Adipose tissue (tissue), 3 donors: Measurements from ENCODE around the gene GUCA1A. TPM values are rescaled to one million over a fixed set of nuclear protein-coding genes. Genes with fewer than 3 reads are reported as not detected.

Experiments
- H3K27ac ChIP-seq: one replicate; pipeline ENCODE4 v1.5.1; 2013; ENCODE audit warnings: low read depth, low read length
- WGBS, 3 donors: extraction: QIAGEN DNeasy Blood & Tissue Kit; methylation state at CpG; one replicate each; pipeline ENCODE4 v1.1.7; 2013; 5-methylcytosine and 5-hydroxymethylcytosine counted together
- polyA plus RNA-seq, 3 donors: library from polyadenylated mRNA; stranded (reverse); fragments of 200-250 nt; gene quantifications; one replicate each; pipeline ENCODE4 v1.2.3, GENCODE V29; 2013
- donor health status: healthy with polysubstance abuse.
- donor health status: Bipolar disorder and iron deficiency.
- donor health status: healthy.

GUCA1A gene
- polyA plus RNA-seq, 3 donors: 0.22 TPM; not detected in 2

- H3K27ac ChIP-seq: no peak overlapping the region
- 70 to 83% (median 74%) methylated on average over 12 of the region's 12 CpGs for WGBS, 3 donors
These were observed 51.3 kb downstream of the GUCA1A start for GRCh38 chr6:42224222-42225028.

- H3K27ac ChIP-seq: no peak overlapping the region
These were observed 51.8 kb downstream of the GUCA1A start for GRCh38 chr6:42225029-42225339.

GRCh38 chr6:42225419-42225818 lies 52.3 kb downstream of the GUCA1A start:
- WGBS, 3 donors: 50 to 73% (median 63%) methylated on average over 4 of the region's 4 CpGs
- H3K27ac ChIP-seq: no peak overlapping the region

GRCh38 chr6:42226161-42226611 lies 53.0 kb downstream of the GUCA1A start:
- 32 to 63% (median 60%) methylated on average over 3 of the region's 3 CpGs for WGBS, 3 donors
- H3K27ac ChIP-seq: no peak overlapping the region

GRCh38 chr6:42226645-42227143 lies 53.5 kb downstream of the GUCA1A start:
- no peak overlapping the region for H3K27ac ChIP-seq
- 60 to 87% (median 77%) methylated on average over 8 of the region's 8 CpGs for WGBS, 3 donors

- WGBS, 3 donors: 65 to 92% (median 84%) methylated on average over 9 of the region's 9 CpGs
- no peak overlapping the region for H3K27ac ChIP-seq
These were observed 54.1 kb downstream of the GUCA1A start for GRCh38 chr6:42227173-42227850.

- no peak overlapping the region for H3K27ac ChIP-seq
These were observed 55.1 kb downstream of the GUCA1A start for GRCh38 chr6:42228305-42228704.

More at GRCh38 chr6:42228305-42228704, 55.1 kb downstream of the GUCA1A start:
- WGBS, 3 donors: 91 to 94% (median 92%) methylated on average over 15 of the region's 15 CpGs

Other genes starting within 250 kb of the GUCA1A start
- 100 to 1,000 TPM in 1 of 3 donors, 10 to 100 TPM in 2; 35.5 to 146 (median 95.9) TPM for gene CCND3, start 231.6 kb upstream of the GUCA1A start, polyA plus RNA-seq
- gene TAF8, start 122.8 kb upstream of the GUCA1A start, polyA plus RNA-seq: 10 to 100 TPM in 1 of 3 donors, 1 to 10 TPM in 2; 6.0 to 16.2 (median 8.7) TPM
- gene C6orf132, start 30.7 kb upstream of the GUCA1A start, polyA plus RNA-seq: 10 to 100 TPM in 1 of 3 donors, 1 to 10 TPM in 2; 5.8 to 11.2 (median 6.2) TPM
- under 1 TPM in 2 of 3 donors, not detected in 1; 0.25 to 0.43 TPM for gene GUCA1B, start 21.6 kb downstream of the GUCA1A start, polyA plus RNA-seq
- 10 to 100 TPM; 10.6 to 33.4 (median 22.9) TPM for gene MRPS10, start 44.5 kb downstream of the GUCA1A start, polyA plus RNA-seq